ENCODE measurements around the gene PHLDB1.
A peak's percentile ranks its signal among the peaks of the same experiment; 100 is the strongest.
"Not testable (repeated sequence)": the region's sequence is repeated elsewhere in the genome, so short reads cannot be mapped to it uniquely, and the experiment has no call there.

The PHLDB1 gene

GRCh38 chr11:118682372-118682771 lies 75.0 kb downstream of the PHLDB1 start:
- Mint-ChIP-seq H3K4me1 (no peaks in the 10 kb centered on the region), H3K4me3 (no peak overlapping the region), H3K9me3 (no peaks in the 10 kb centered on the region), H3K27me3 (peaks cover 2% of the 10 kb centered on the region), H3K36me3 (ENCODE audit: low read depth) (no peaks in the 10 kb centered on the region), H3K27ac (no peak overlapping the region)
- ATAC-seq (no peak), DNase-seq (no peak)

- not testable (repeated sequence) for H3K36me3 Mint-ChIP-seq (ENCODE audit: low read depth); DNase-seq; H3K9me3 Mint-ChIP-seq; H3K4me1 Mint-ChIP-seq; H3K27me3 Mint-ChIP-seq; ATAC-seq; H3K4me3 Mint-ChIP-seq; H3K27ac Mint-ChIP-seq
Observed at GRCh38 chr11:118682939-118683338, 75.5 kb downstream of the PHLDB1 start.

GRCh38 chr11:118684187-118684586 lies 76.8 kb downstream of the PHLDB1 start:
- Mint-ChIP-seq H3K9me3 (no peaks in the 10 kb centered on the region), H3K4me3 (no peak overlapping the region), H3K4me1 (peaks cover 7% of the 10 kb centered on the region), H3K36me3 (ENCODE audit: low read depth) (no peaks in the 10 kb centered on the region), H3K27ac (no peak overlapping the region), H3K27me3 (peaks cover 4% of the 10 kb centered on the region)
- DNase-seq (no peak), ATAC-seq (no peak)

- H3K36me3 Mint-ChIP-seq (ENCODE audit: low read depth), result no peaks in the 10 kb centered on the region
- no peak for ATAC-seq
- H3K4me3 Mint-ChIP-seq, result no peak overlapping the region
Observed at GRCh38 chr11:118687906-118688305, 80.5 kb downstream of the PHLDB1 start.

GRCh38 chr11:118688339-118688738 lies 80.9 kb downstream of the PHLDB1 start:
- not testable (repeated sequence) for ATAC-seq; H3K4me3 Mint-ChIP-seq; DNase-seq; H3K9me3 Mint-ChIP-seq; H3K36me3 Mint-ChIP-seq (ENCODE audit: low read depth); H3K27ac Mint-ChIP-seq; H3K27me3 Mint-ChIP-seq
- peaks cover 36% of the 10 kb centered on the region for H3K4me1 Mint-ChIP-seq

More at GRCh38 chr11:118687906-118688305, 80.5 kb downstream of the PHLDB1 start:
- peaks cover 32% of the 10 kb centered on the region for H3K4me1 Mint-ChIP-seq
- no peaks in the 10 kb centered on the region for H3K9me3 Mint-ChIP-seq
- no peak for DNase-seq
- H3K27me3 Mint-ChIP-seq, result peaks cover 4% of the 10 kb centered on the region
- no peak overlapping the region for H3K27ac Mint-ChIP-seq

- Mint-ChIP-seq H3K4me1 (peaks cover 36% of the 10 kb centered on the region), H3K27ac (no peak overlapping the region), H3K36me3 (ENCODE audit: low read depth) (no peaks in the 10 kb centered on the region), H3K9me3 (no peaks in the 10 kb centered on the region), H3K4me3 (no peak overlapping the region), H3K27me3 (peaks cover 4% of the 10 kb centered on the region)
- DNase-seq (no peak), ATAC-seq (no peak)
Observed at GRCh38 chr11:118688851-118689502, 81.6 kb downstream of the PHLDB1 start.

GRCh38 chr11:118689503-118689851 lies 82.1 kb downstream of the PHLDB1 start:
- Mint-ChIP-seq H3K36me3 (ENCODE audit: low read depth) (no peaks in the 10 kb centered on the region), H3K4me3 (no peak overlapping the region), H3K27ac (no peak overlapping the region), H3K27me3 (peaks cover 4% of the 10 kb centered on the region), H3K4me1 (peaks cover 37% of the 10 kb centered on the region), H3K9me3 (no peaks in the 10 kb centered on the region)
- DNase-seq (no peak), ATAC-seq (no peak)

- Mint-ChIP-seq H3K9me3 (no peaks in the 10 kb centered on the region), H3K4me1 (peaks cover 41% of the 10 kb centered on the region), H3K27ac (peak overlapping the region; percentile 61), H3K4me3 (peak overlapping the region; percentile 71), H3K36me3 (ENCODE audit: low read depth) (no peaks in the 10 kb centered on the region), H3K27me3 (peaks cover 4% of the 10 kb centered on the region)
- peak; percentile 88 for ATAC-seq
- DNase-seq, result peak; percentile 87
Observed at GRCh38 chr11:118689852-118690552, 82.6 kb downstream of the PHLDB1 start.

- no peaks in the 10 kb centered on the region for H3K36me3 Mint-ChIP-seq (ENCODE audit: low read depth)
- peaks cover 4% of the 10 kb centered on the region for H3K27me3 Mint-ChIP-seq
- H3K27ac Mint-ChIP-seq, result no peak overlapping the region
- H3K4me1 Mint-ChIP-seq, result peaks cover 48% of the 10 kb centered on the region
- H3K4me3 Mint-ChIP-seq, result no peak overlapping the region
- H3K9me3 Mint-ChIP-seq, result no peaks in the 10 kb centered on the region
- ATAC-seq (no peak), DNase-seq (no peak)
Observed at GRCh38 chr11:118690553-118691304, 83.3 kb downstream of the PHLDB1 start.

GRCh38 chr11:118691926-118692830 lies 84.8 kb downstream of the PHLDB1 start:
- ATAC-seq (peak; percentile 66), DNase-seq (peak; percentile 66)
- no peak overlapping the region for H3K4me3 Mint-ChIP-seq
- H3K4me1 Mint-ChIP-seq, result peaks cover 58% of the 10 kb centered on the region
- no peaks in the 10 kb centered on the region for H3K9me3 Mint-ChIP-seq
- peaks cover 2% of the 10 kb centered on the region for H3K27me3 Mint-ChIP-seq
- peak overlapping the region; percentile 8 for H3K27ac Mint-ChIP-seq
- H3K36me3 Mint-ChIP-seq (ENCODE audit: low read depth), result no peaks in the 10 kb centered on the region

- peaks cover 66% of the 10 kb centered on the region for H3K4me1 Mint-ChIP-seq
- no peak overlapping the region for H3K27ac Mint-ChIP-seq
Observed at GRCh38 chr11:118694185-118694584, 86.8 kb downstream of the PHLDB1 start.

GRCh38 chr11:118694771-118695170 lies 87.4 kb downstream of the PHLDB1 start:
- ATAC-seq (no peak), DNase-seq (no peak)
- H3K4me3 Mint-ChIP-seq, result no peak overlapping the region
- H3K36me3 Mint-ChIP-seq (ENCODE audit: low read depth), result no peaks in the 10 kb centered on the region
- peaks cover 4% of the 10 kb centered on the region for H3K9me3 Mint-ChIP-seq
- H3K27me3 Mint-ChIP-seq, result no peaks in the 10 kb centered on the region
- peaks cover 71% of the 10 kb centered on the region for H3K4me1 Mint-ChIP-seq
- H3K27ac Mint-ChIP-seq, result no peak overlapping the region

More at GRCh38 chr11:118694185-118694584, 86.8 kb downstream of the PHLDB1 start:
- H3K9me3 Mint-ChIP-seq, result no peaks in the 10 kb centered on the region
- no peak overlapping the region for H3K4me3 Mint-ChIP-seq
- no peak for ATAC-seq
- H3K36me3 Mint-ChIP-seq (ENCODE audit: low read depth), result no peaks in the 10 kb centered on the region
- H3K27me3 Mint-ChIP-seq, result no peaks in the 10 kb centered on the region
- no peak for DNase-seq

- ATAC-seq (no peak), DNase-seq (no peak)
- Mint-ChIP-seq H3K27ac (no peak overlapping the region), H3K36me3 (ENCODE audit: low read depth) (peaks cover 3% of the 10 kb centered on the region), H3K9me3 (peaks cover 12% of the 10 kb centered on the region), H3K27me3 (no peaks in the 10 kb centered on the region), H3K4me3 (no peak overlapping the region), H3K4me1 (peaks cover 60% of the 10 kb centered on the region)
Observed at GRCh38 chr11:118696673-118697226, 89.3 kb downstream of the PHLDB1 start.

GRCh38 chr11:118697346-118697745 lies 89.9 kb downstream of the PHLDB1 start:
- peaks cover 3% of the 10 kb centered on the region for H3K36me3 Mint-ChIP-seq (ENCODE audit: low read depth)
- ATAC-seq (no peak), DNase-seq (no peak)
- H3K4me3 Mint-ChIP-seq, result no peak overlapping the region
- peaks cover 54% of the 10 kb centered on the region for H3K4me1 Mint-ChIP-seq
- H3K9me3 Mint-ChIP-seq, result peaks cover 12% of the 10 kb centered on the region
- H3K27ac Mint-ChIP-seq, result no peak overlapping the region
- no peaks in the 10 kb centered on the region for H3K27me3 Mint-ChIP-seq
